Measurements from ENCODE around the gene FYN.

Gene FYN

DNA sequence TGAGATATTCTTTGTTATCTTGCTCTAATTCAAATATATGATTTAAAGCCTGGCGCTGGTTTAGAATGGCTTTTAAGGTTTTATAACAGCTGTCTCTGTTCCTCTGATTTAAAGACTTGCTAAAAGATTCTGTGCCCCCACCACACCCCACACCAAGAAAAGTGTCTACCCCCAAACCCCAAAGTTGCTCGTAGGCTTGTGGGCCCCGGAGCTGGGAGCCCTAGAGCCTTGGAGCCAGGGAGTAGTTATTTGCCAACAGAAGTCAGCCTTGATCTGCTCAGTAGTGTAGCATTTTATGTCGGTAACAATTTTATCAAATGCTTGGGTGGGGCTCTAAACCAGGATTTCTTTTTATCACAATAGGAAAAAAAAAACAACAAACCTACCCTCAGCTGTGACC lies 162.3 kb downstream of the FYN start:
- peaks cover 10% of the 10 kb centered on the region for H3K4me1 ChIP-seq (ENCODE audit: control insufficient read depth, insufficient read depth, low read length)
- 0 out of 2 replicates have a peak, but pooled peaks have one; percentile 34 for TF ChIP-seq ZFP69B (tag by site-specific recombination; IDR thresholded peaks at IDR 0.05)
- no peak for TF ChIP-seq ZNF423 (tag by site-specific recombination; IDR thresholded peaks at IDR 0.05)
- H3K9me3 ChIP-seq (ENCODE audit: control insufficient read depth, insufficient read depth, low read depth, low read length): no peaks in the 10 kb centered on the region
- no peak overlapping the region for H3K4me3 ChIP-seq (ENCODE audit: low read depth, low read length)
- POLR2A ChIA-PET: interaction anchor here (1.4 kb wide), 1 partner anchor 163 kb away, joined by 7 read pairs; the partner anchor contains the start of gene FYN
- CTCF ChIA-PET: interaction anchor here (0.5 to 9.2 kb wide), 37 partner anchors 8 to 699 kb away, joined by 3 to 139 read pairs (median 5); a partner anchor contains a TSS
- peaks cover 0 to 66% of the 10 kb centered on the region in 2 experiments; a peak in 1 of 3 replicates for H3K36me3 ChIP-seq (ENCODE audit: control insufficient read depth in 2 of 2, insufficient read depth in 1 of 2, low read length in 2 of 2)
- no peak overlapping the region for H3K27ac ChIP-seq (ENCODE audit: extremely low read depth, low read depth, low read length)

DNA sequence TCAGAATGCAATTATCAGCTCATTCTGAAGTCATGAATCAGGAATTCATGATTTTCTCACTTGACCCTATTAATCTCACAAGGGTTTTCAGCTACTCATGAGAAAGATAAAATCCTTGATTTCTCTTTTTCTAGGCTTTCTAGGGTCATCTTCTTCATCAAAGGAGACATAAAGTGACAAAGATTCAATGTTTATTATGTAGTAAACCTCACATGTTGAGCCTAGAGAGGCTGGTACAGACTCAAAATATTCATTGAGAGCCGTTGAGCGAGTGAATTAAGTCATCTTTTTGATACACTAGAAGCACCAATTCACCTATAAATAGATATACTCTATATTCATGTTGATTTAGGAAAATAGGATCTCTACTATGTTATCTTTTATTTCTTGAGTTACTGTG lies 162.8 kb downstream of the FYN start:
- H3K27ac ChIP-seq (ENCODE audit: extremely low read depth, low read depth, low read length): no peak overlapping the region
- peaks cover 0 to 68% of the 10 kb centered on the region in 2 experiments; a peak in 2 of 3 replicates for H3K36me3 ChIP-seq (ENCODE audit: control insufficient read depth in 2 of 2, insufficient read depth in 1 of 2, low read length in 2 of 2)
- H3K4me3 ChIP-seq (ENCODE audit: low read depth, low read length): no peak overlapping the region
- ChIA-PET POLR2A (interaction anchor here (1.0 to 1.4 kb wide), 2 partner anchors 163 to 333 kb away, joined by 4 to 7 read pairs; partner anchors contain the start of gene FYN), CTCF (interaction anchor here (0.6 to 9.2 kb wide), 52 partner anchors 9 to 699 kb away, joined by 3 to 139 read pairs (median 4); a partner anchor contains a TSS)
- H3K9me3 ChIP-seq (ENCODE audit: control insufficient read depth, insufficient read depth, low read depth, low read length): no peaks in the 10 kb centered on the region
- TF ChIP-seq, protein P1, sequence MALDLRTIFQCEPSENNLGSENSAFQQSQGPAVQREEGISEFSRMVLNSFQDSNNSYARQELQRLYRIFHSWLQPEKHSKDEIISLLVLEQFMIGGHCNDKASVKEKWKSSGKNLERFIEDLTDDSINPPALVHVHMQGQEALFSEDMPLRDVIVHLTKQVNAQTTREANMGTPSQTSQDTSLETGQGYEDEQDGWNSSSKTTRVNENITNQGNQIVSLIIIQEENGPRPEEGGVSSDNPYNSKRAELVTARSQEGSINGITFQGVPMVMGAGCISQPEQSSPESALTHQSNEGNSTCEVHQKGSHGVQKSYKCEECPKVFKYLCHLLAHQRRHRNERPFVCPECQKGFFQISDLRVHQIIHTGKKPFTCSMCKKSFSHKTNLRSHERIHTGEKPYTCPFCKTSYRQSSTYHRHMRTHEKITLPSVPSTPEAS (tag by site-specific recombination; IDR thresholded peaks at IDR 0.05): no peak
- TF ChIP-seq ZNF747 (tag by site-specific recombination; IDR thresholded peaks at IDR 0.05): no peak
- TF ChIP-seq EGR2 (tag by site-specific recombination; IDR thresholded peaks at IDR 0.05; ENCODE audit: low read depth): no peak
- TF ChIP-seq, protein P2, sequence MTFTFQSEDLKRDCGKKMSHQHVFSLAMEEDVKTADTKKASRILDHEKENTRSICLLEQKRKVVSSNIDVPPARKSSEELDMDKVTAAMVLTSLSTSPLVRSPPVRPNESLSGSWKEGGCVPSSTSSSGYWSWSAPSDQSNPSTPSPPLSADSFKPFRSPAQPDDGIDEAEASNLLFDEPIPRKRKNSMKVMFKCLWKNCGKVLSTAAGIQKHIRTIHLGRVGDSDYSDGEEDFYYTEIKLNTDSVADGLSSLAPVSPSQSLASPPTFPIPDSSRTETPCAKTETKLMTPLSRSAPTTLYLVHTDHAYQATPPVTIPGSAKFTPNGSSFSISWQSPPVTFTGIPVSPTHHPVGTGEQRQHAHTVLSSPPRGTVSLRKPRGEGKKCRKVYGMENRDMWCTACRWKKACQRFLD (tag by site-specific recombination; IDR thresholded peaks at IDR 0.05): no peak
- no peak for TF ChIP-seq ZNF785 (tag by site-specific recombination; IDR thresholded peaks at IDR 0.05)
- TF ChIP-seq ZEB2 (tag by site-specific recombination; IDR thresholded peaks at IDR 0.05): 0 out of 2 replicates have a peak, but pooled peaks have one; percentile 9
- TF ChIP-seq ZNF701 (tag by site-specific recombination; IDR thresholded peaks at IDR 0.05): no peak
- H3K4me1 ChIP-seq (ENCODE audit: control insufficient read depth, insufficient read depth, low read length): peaks cover 10% of the 10 kb centered on the region

DNA sequence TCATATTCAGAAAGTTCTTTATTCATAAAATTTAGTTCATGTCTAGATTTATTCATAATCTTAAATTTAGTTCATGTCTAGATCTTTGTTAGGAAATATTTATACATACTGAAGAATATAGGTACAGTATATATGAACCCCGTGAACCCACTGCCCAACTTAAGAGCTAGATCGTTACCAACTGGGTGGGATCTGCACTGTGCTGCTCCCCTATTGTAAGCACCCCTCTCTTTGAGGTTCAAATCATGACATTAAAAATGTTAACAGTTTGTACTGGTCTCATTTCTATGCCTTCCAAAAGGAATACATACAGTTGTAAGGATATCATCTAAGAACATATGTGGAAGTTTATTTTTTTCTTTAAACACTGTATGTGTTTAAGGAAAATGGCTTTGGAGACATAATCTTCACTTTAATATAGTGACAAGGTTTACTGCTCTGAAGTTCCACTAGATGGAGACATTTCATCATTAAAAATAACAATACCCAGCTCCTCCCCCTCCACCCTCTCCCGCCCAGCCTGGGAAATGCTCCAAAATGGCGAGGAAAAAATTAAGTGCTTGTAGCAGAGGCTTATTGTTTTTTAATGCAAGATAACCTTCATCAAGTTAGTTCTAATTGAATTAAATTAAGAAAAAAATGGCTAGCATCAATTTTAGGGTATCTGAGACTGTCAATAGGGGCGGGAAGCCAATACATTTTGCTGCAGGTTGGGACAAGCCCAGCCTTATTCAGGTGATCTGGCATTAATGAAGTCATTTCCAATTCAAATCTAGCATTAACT lies 163.4 kb downstream of the FYN start:
- Histone ChIP-seq H3K9me3 (ENCODE audit: control insufficient read depth, insufficient read depth, low read depth, low read length) (no peaks in the 10 kb centered on the region), H3K27ac (ENCODE audit: extremely low read depth, low read depth, low read length) (no peak overlapping the region), H3K36me3 (ENCODE audit: control insufficient read depth in 2 of 2, insufficient read depth in 1 of 2, low read length in 2 of 2) (peaks cover 0 to 62% of the 10 kb centered on the region in 2 experiments; a peak in 2 of 3 replicates), H3K4me3 (ENCODE audit: low read depth, low read length) (no peak overlapping the region), H3K4me1 (ENCODE audit: control insufficient read depth, insufficient read depth, low read length) (peaks cover 10% of the 10 kb centered on the region)
- ChIA-PET CTCF (interaction anchor here (0.6 to 9.2 kb wide), 60 partner anchors 10 to 698 kb away, joined by 3 to 139 read pairs (median 4); a partner anchor contains a TSS), POLR2A (interaction anchor here (1.0 to 1.4 kb wide), 2 partner anchors 164 to 334 kb away, joined by 4 to 7 read pairs; partner anchors contain the start of gene FYN)
- TF ChIP-seq ZNF248 (tag by site-specific recombination; IDR thresholded peaks at IDR 0.05) (no peak), GFI1B (tag by site-specific recombination; IDR thresholded peaks at IDR 0.05) (no peak), ZBTB17 (tag by site-specific recombination; IDR thresholded peaks at IDR 0.05) (0 out of 2 replicates have a peak, but pooled peaks have one; percentile 25), ZNF664 (tag by site-specific recombination; IDR thresholded peaks at IDR 0.05) (peak; percentile 48; the same call in 1 of the 2 replicates), ZNF623 (tag by site-specific recombination; IDR thresholded peaks at IDR 0.05) (no peak), EGR2 (tag by site-specific recombination; IDR thresholded peaks at IDR 0.05; ENCODE audit: low read depth) (no peak), ZNF366 (tag by site-specific recombination; conservative IDR thresholded peaks at IDR 0.05) (0 out of 2 replicates have a peak, but pooled peaks have one; percentile 18), ZNF629 (tag by site-specific recombination; IDR thresholded peaks at IDR 0.05) (no peak), ZXDB (tag by site-specific recombination; IDR thresholded peaks at IDR 0.05) (no peak), ZEB2 (tag by site-specific recombination; IDR thresholded peaks at IDR 0.05) (0 out of 2 replicates have a peak, but pooled peaks have one; percentile 36), ZNF302 (tag by site-specific recombination; IDR thresholded peaks at IDR 0.05; ENCODE audit: low read depth) (no peak), ZBTB7A (tag by site-specific recombination; IDR thresholded peaks at IDR 0.05; ENCODE audit: low read depth) (no peak), GLIS1 (tag by site-specific recombination; IDR thresholded peaks at IDR 0.05) (no peak), ZNF776 (tag by site-specific recombination; IDR thresholded peaks at IDR 0.05; ENCODE audit: borderline replicate concordance) (no peak)
- TF ChIP-seq, protein P3, sequence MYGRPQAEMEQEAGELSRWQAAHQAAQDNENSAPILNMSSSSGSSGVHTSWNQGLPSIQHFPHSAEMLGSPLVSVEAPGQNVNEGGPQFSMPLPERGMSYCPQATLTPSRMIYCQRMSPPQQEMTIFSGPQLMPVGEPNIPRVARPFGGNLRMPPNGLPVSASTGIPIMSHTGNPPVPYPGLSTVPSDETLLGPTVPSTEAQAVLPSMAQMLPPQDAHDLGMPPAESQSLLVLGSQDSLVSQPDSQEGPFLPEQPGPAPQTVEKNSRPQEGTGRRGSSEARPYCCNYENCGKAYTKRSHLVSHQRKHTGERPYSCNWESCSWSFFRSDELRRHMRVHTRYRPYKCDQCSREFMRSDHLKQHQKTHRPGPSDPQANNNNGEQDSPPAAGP (tag by site-specific recombination; IDR thresholded peaks at IDR 0.05): no peak
- TF ChIP-seq, protein P4, sequence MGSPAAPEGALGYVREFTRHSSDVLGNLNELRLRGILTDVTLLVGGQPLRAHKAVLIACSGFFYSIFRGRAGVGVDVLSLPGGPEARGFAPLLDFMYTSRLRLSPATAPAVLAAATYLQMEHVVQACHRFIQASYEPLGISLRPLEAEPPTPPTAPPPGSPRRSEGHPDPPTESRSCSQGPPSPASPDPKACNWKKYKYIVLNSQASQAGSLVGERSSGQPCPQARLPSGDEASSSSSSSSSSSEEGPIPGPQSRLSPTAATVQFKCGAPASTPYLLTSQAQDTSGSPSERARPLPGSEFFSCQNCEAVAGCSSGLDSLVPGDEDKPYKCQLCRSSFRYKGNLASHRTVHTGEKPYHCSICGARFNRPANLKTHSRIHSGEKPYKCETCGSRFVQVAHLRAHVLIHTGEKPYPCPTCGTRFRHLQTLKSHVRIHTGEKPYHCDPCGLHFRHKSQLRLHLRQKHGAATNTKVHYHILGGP (tag by site-specific recombination; IDR thresholded peaks at IDR 0.05): no peak
- TF ChIP-seq, protein P5, sequence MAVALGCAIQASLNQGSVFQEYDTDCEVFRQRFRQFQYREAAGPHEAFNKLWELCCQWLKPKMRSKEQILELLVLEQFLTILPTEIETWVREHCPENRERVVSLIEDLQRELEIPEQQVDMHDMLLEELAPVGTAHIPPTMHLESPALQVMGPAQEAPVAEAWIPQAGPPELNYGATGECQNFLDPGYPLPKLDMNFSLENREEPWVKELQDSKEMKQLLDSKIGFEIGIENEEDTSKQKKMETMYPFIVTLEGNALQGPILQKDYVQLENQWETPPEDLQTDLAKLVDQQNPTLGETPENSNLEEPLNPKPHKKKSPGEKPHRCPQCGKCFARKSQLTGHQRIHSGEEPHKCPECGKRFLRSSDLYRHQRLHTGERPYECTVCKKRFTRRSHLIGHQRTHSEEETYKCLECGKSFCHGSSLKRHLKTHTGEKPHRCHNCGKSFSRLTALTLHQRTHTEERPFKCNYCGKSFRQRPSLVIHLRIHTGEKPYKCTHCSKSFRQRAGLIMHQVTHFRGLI (tag by site-specific recombination; IDR thresholded peaks at IDR 0.05): peak; percentile 62; the same call in 1 of the 2 replicates

All from HEK293 (cell line).